ENCODE measurements around the gene FBXL22.

Gene FBXL22

GRCh38 chr15:63597038-63597790 is at the start of gene FBXL22:
Gene FBXL22, plus strand, starts transcription at chr15:63597387. Its CDS starts 6 bp downstream, at chr15:63597393.
- DNase-seq = no peak

- no peak for DNase-seq
Measured at GRCh38 chr15:63551400-63551799, 45.8 kb upstream of the FBXL22 start.

- peak; percentile 70 for DNase-seq
Measured at GRCh38 chr15:63553388-63553791, 43.8 kb upstream of the FBXL22 start.

- no peak for DNase-seq
Measured at GRCh38 chr15:63554337-63554927, 42.8 kb upstream of the FBXL22 start.

GRCh38 chr15:63555507-63555906 is 41.7 kb upstream of the FBXL22 start:
- no peak for DNase-seq

- DNase-seq = no peak
Measured at GRCh38 chr15:63556246-63556645, 40.9 kb upstream of the FBXL22 start.

GRCh38 chr15:63556736-63557135 is 40.5 kb upstream of the FBXL22 start:
- no peak for DNase-seq

- no peak for DNase-seq
Measured at GRCh38 chr15:63559753-63560152, 37.4 kb upstream of the FBXL22 start.

GRCh38 chr15:63560741-63561448 is 36.3 kb upstream of the FBXL22 start:
- no peak for DNase-seq

GRCh38 chr15:63564093-63564492 is 33.1 kb upstream of the FBXL22 start:
- no peak for DNase-seq

- no peak for DNase-seq
Measured at GRCh38 chr15:63565536-63566186, 31.5 kb upstream of the FBXL22 start.

- DNase-seq = no peak
Measured at GRCh38 chr15:63572749-63573464, 24.3 kb upstream of the FBXL22 start.

GRCh38 chr15:63573533-63573932 is 23.7 kb upstream of the FBXL22 start:
- peak; percentile 18 for DNase-seq

- DNase-seq = no peak
Measured at GRCh38 chr15:63575312-63575711, 21.9 kb upstream of the FBXL22 start.

- DNase-seq = no peak
Measured at GRCh38 chr15:63576441-63576840, 20.7 kb upstream of the FBXL22 start.

GRCh38 chr15:63582179-63582578 is 15.0 kb upstream of the FBXL22 start:
- no peak for DNase-seq

GRCh38 chr15:63582718-63583426 is 14.3 kb upstream of the FBXL22 start:
- DNase-seq = no peak

- no peak for DNase-seq
Measured at GRCh38 chr15:63586790-63587189, 10.4 kb upstream of the FBXL22 start.

GRCh38 chr15:63587527-63587926 is 9.7 kb upstream of the FBXL22 start:
- no peak for DNase-seq

GRCh38 chr15:63588826-63589225 is 8.4 kb upstream of the FBXL22 start:
- DNase-seq = no peak

- no peak for DNase-seq
Measured at GRCh38 chr15:63593705-63594671, 3.2 kb upstream of the FBXL22 start.

Measured in hematopoietic multipotent progenitor cell treated with erythropoietin and hydrocortisone succinate and interleukin-3 and kit ligand, for 6 days (in vitro differentiated cells).